ENCODE results near the gene PCMT1. TPM values are rescaled to one million over a fixed set of nuclear protein-coding genes. Genes with fewer than 3 reads are reported as not detected.
"Not testable (repeated sequence)": the region's sequence is repeated elsewhere in the genome, so short reads cannot be mapped to it uniquely, and the experiment has no call there.

PCMT1 gene
- total RNA-seq, 2 experiments from 2014 or later, result 91.2 to 96.0 TPM

DNA sequence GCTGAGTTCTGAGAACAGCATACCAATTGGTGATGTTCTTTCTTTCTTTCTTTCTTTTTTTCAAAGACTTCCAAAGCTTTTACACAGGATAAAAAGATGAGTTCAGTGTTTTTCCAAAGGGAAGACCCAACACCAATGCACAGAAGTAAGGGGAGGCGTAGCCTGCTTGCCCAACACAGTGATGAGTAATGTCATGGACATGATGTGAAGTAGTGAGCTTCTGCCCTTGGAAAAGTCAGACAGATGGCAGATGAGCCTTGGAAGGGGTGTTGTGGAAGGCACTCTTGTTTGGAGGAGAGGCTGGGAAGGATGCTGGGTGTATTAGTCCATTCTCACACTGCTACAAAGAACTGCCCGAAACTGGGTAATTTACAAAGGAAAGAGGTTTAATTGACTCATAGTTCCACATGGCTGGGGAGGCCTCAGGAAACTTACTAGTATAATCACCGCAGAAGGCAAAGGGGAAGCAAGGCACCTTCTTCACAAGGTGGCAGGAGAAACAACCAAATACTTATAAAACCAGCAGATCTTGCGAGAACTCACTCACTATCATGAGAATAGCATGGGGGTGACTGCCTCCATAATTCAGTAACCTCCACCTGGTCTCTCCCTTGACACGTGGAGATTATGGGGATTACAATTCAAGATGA, 102.0 kb downstream of the PCMT1 start:
- no peaks in the 10 kb centered on the region for H3K9me3 Mint-ChIP-seq
- H3K4me3 Mint-ChIP-seq, result no peak overlapping the region
- H3K4me1 Mint-ChIP-seq, result peaks cover 19% of the 10 kb centered on the region
- peaks cover 13% of the 10 kb centered on the region for H3K27me3 Mint-ChIP-seq
- no peak for DNase-seq
- no peaks in the 10 kb centered on the region for H3K36me3 Mint-ChIP-seq
- H3K27ac Mint-ChIP-seq, result no peak overlapping the region

DNA sequence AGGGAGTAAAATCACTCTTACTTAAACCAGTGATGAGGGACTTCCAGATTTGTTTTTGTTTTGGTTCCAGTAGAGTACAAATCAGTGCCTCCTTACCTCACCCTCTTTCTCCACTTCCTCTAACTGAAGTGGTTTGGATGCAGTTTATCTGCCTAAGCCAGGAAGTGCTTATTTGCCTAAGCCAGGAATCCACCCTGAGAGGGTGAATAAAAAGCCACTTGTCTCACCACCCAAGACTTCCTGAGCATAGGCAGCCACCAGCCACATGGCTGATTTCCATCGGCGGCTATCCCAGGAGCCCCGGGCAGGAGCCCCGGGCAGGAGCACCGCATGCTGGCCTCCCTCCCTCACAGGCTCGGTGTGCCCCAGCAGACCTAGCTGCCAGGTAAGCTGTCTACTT, 102.6 kb downstream of the PCMT1 start:
- DNase-seq, result no peak
- Mint-ChIP-seq H3K27ac (no peak overlapping the region), H3K9me3 (no peaks in the 10 kb centered on the region), H3K4me1 (peaks cover 19% of the 10 kb centered on the region), H3K4me3 (no peak overlapping the region), H3K36me3 (no peaks in the 10 kb centered on the region), H3K27me3 (peaks cover 15% of the 10 kb centered on the region)

DNA sequence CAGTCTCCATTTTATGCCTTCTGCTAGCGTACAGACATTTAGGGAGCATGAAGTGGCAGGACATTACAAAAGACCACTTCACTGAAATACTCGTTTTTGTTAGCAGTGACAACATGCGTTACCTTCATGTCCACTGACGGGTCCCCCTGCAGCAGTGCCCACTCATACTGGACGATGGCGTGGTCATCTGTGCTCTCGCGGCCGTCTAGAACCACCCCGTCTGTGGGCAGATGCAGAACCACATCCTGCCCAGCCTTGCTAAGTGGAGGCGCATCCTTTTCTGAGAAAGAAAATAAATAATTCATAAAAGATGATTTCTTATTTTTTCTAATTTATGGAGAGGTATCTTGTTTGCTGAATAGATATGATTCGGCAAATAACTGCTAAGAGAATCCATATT, 103.3 kb downstream of the PCMT1 start:
- H3K9me3 Mint-ChIP-seq, result no peaks in the 10 kb centered on the region
- H3K27me3 Mint-ChIP-seq, result peaks cover 15% of the 10 kb centered on the region
- H3K4me3 Mint-ChIP-seq, result no peak overlapping the region
- no peak overlapping the region for H3K27ac Mint-ChIP-seq
- peaks cover 19% of the 10 kb centered on the region for H3K4me1 Mint-ChIP-seq
- H3K36me3 Mint-ChIP-seq, result no peaks in the 10 kb centered on the region
- no peak for DNase-seq

DNA sequence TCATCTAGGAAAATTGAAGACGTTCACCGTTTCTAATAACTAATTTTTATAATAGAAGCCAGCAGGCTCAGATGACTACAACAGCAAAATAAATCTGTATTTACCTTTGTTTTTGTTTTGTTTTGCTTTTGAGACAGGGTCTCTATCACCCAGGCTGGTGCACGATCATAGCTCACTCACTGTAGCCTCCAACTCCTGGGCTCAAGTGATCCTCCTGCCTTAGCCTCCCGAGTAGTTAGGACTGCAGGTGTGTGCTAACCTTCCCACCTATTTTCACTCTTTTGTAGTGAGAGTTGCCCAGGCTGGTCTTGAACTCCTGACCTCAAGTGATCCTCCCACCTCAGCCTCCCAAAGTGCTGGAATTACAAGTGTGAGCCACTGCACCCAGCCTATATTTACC, 104.5 kb downstream of the PCMT1 start:
- DNase-seq, H3K36me3 Mint-ChIP-seq, H3K9me3 Mint-ChIP-seq, H3K4me3 Mint-ChIP-seq, H3K27ac Mint-ChIP-seq: not testable (repeated sequence)
- Mint-ChIP-seq H3K4me1 (peaks cover 19% of the 10 kb centered on the region), H3K27me3 (peaks cover 18% of the 10 kb centered on the region)

DNA sequence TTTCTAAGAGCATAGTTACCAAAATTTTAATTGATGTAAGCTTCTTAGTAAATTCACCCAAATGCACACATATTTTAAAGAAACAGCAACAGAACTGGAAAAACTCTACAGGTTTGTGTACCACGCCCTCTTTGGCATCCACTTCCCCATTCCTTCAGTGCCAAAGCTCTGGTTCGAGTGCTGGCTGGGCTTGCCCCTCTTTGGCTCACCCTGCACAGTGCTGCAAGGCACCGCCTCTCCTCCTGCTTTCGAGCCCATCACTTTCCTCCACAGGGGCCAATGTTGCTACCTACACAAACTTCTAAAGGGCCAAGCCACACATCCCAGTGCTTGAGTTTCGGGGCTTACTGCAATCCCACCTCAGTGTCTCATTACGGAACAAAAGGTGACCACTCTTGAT, 105.0 kb downstream of the PCMT1 start:
- Mint-ChIP-seq H3K9me3 (no peaks in the 10 kb centered on the region), H3K4me1 (peaks cover 19% of the 10 kb centered on the region), H3K27me3 (peaks cover 20% of the 10 kb centered on the region), H3K4me3 (no peak overlapping the region), H3K36me3 (no peaks in the 10 kb centered on the region), H3K27ac (no peak overlapping the region)
- DNase-seq, result no peak

DNA sequence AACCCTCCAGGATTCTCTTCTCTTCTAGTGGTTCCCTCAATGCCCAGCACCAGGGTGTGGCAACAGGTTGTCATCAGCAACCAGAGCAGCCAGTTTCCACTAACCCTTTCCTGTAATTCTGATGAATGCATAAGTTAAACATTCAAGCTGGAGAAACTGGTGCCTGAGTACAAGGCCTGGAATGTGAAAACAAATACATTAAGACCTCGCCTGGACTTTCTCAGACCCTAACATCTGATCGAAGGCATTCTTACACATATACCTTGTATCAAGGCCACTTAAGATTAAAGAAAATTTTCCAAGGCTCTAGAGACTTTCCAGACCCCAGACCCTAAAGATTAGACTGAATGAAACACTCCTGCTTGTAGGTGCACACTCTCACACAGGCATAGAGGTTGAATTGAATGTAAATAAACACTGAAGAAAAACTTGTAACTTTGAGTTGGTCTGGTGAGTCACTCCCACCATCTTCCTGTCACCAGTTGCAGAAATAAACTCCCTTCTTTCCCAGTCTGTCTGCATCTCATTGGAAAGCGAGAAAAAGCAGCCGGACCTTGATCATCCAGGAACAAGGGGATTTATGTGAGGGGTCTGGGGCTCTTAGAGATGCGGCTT, 105.6 kb downstream of the PCMT1 start:
- Mint-ChIP-seq H3K9me3 (no peaks in the 10 kb centered on the region), H3K27me3 (peaks cover 20% of the 10 kb centered on the region), H3K4me3 (no peak overlapping the region), H3K27ac (no peak overlapping the region), H3K4me1 (peaks cover 19% of the 10 kb centered on the region), H3K36me3 (no peaks in the 10 kb centered on the region)
- no peak for DNase-seq

DNA sequence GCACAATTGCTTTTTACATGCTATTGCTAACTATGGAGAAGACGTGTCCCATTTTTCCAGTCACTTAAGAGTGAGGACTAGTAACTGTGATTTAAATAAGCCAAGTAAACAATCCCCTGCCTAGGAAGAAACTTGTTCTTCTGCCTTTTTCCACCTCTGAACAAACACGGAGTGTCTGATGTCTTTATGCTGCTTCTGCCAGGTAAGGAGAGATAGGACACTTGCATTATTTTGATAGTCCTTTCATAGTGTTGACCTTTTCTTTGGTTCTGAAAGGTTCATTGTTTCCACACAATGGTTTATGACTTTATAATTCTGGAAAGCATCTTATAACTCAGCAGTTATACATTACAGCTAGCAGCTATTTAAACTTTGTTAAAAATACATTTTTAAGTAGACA, 106.2 kb downstream of the PCMT1 start:
- H3K27me3 Mint-ChIP-seq, result peaks cover 26% of the 10 kb centered on the region
- no peaks in the 10 kb centered on the region for H3K36me3 Mint-ChIP-seq

DNA sequence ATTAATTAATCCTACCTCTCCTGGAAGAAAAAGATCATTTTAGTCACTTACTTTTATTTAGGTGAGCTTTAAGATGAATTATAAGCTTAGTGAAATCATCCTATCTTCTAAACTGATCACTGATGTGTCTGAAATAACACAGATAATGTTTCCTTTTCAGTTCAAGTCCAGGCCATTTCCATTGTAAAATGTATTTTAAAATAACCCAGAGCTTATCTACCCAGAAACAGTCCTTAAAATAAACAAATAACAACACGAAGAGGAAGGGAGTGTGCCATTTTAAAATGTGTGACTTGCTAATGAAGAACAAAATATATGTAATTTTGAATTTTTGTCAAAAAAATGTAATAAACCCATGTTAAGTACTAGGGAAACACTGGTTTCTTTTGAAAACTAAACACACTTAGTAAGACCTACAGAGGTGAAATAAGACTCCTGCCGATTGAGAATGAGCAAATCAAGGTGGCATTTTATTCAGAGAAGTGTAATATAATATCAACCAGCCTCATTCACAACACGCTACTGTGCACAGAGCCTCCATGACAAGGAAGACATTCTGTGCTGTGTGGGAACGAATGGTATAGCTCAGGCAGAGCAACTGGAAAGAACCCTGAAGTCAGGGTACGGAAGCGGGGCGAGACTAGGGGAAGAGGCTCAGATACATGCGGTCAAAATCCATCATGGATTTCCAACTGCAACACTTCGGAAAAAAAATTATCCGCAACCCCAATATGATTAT, 106.9 kb downstream of the PCMT1 start:
- Mint-ChIP-seq H3K27ac (no peak overlapping the region), H3K4me3 (no peak overlapping the region)
- no peak for DNase-seq

More for the DNA sequence above, 106.2 kb downstream of the PCMT1 start:
- peaks cover 19% of the 10 kb centered on the region for H3K4me1 Mint-ChIP-seq
- no peak overlapping the region for H3K4me3 Mint-ChIP-seq
- no peak for DNase-seq
- no peak overlapping the region for H3K27ac Mint-ChIP-seq
- H3K9me3 Mint-ChIP-seq, result no peaks in the 10 kb centered on the region

DNA sequence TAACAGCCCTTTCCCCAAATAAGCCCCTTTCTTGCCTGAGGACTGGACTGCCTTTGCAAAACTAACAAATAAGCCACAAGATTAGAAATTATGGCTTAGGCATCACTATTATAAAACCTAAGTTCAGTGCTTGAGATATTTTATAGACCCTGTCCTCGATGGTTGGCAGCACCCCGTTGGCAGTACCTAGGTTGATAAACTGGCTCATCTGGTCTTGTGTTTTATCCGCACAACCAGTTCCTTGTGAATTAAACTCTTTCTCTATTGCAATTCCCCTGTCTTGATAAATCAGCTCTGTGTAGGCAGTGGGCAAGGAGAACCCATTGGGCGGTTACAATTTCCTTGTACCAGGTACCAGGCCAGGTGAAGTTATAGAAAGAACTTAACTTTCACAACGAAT, 108.0 kb downstream of the PCMT1 start:
- peaks cover 10% of the 10 kb centered on the region for H3K4me1 Mint-ChIP-seq

More for the DNA sequence above, 106.9 kb downstream of the PCMT1 start:
- Mint-ChIP-seq H3K36me3 (no peaks in the 10 kb centered on the region), H3K9me3 (no peaks in the 10 kb centered on the region), H3K27me3 (peaks cover 32% of the 10 kb centered on the region), H3K4me1 (peaks cover 20% of the 10 kb centered on the region)

DNA sequence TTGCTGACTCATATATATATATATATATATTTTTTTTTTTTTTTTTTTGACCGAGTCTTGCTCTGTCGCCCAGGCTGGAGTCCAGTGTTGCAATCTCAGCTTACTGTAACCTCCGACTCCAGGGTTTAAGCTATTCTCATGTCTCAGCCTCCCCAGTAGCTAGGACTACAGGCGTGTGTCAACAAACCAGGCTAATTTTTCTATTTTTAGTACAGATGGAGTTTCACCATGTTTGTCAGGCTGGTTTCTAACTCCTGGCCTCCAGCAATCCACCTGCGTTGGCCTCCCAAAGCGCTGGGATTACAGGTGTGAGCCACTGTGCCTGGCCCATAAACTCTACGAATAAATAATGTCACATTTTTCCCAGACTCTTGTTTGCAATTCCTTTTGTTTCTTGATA, 109.8 kb downstream of the PCMT1 start:
- H3K9me3 Mint-ChIP-seq, result no peaks in the 10 kb centered on the region
- no peak for DNase-seq
- no peaks in the 10 kb centered on the region for H3K36me3 Mint-ChIP-seq
- no peak overlapping the region for H3K27ac Mint-ChIP-seq
- H3K4me3 Mint-ChIP-seq, result no peak overlapping the region
- H3K27me3 Mint-ChIP-seq, result peaks cover 50% of the 10 kb centered on the region
- H3K4me1 Mint-ChIP-seq, result peaks cover 12% of the 10 kb centered on the region

More for the DNA sequence above, 108.0 kb downstream of the PCMT1 start:
- Mint-ChIP-seq H3K9me3 (no peaks in the 10 kb centered on the region), H3K4me3 (no peak overlapping the region), H3K27ac (no peak overlapping the region), H3K27me3 (peaks cover 44% of the 10 kb centered on the region), H3K36me3 (no peaks in the 10 kb centered on the region)
- DNase-seq, result no peak

DNA sequence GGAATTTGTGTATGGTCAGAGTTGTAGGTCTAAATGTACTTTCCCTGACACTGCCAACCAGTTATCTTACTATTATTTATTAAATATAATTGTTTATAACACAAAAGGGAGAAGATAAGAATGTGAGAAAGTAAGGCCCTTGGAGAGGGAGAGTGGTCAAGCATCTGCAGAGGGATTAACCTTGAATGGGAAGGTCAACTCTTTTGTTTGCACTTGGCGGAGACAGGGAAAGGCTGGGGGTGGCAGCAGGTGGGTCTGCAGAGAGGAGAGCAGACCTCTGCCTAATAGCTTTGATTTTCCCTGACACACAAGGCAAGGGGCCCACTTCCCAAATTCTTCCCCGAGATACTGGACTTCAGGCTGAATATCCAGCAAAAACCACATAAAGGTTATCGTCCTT, 110.4 kb downstream of the PCMT1 start:
- H3K36me3 Mint-ChIP-seq, result no peaks in the 10 kb centered on the region
- no peak overlapping the region for H3K4me3 Mint-ChIP-seq
- no peak overlapping the region for H3K27ac Mint-ChIP-seq
- peaks cover 44% of the 10 kb centered on the region for H3K27me3 Mint-ChIP-seq
- H3K4me1 Mint-ChIP-seq, result peaks cover 11% of the 10 kb centered on the region
- H3K9me3 Mint-ChIP-seq, result no peaks in the 10 kb centered on the region
- DNase-seq, result no peak

DNA sequence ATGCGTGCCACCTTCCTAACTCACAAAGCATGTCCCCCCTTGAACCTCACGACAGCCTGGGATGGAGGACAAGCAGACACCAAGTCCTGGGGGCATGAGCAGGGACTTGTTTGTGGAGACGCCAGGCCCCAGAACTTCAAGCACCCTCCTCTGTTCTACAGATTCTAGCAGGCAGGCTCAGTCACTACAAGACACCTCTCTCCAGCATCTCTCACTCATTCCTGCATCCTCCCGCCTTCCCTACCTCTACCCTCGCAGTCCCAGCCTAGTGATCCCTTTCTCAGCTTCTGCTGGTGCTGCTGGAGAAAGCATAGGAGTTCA, 110.9 kb downstream of the PCMT1 start:
- Mint-ChIP-seq H3K27me3 (peaks cover 43% of the 10 kb centered on the region), H3K4me1 (peaks cover 8% of the 10 kb centered on the region), H3K27ac (no peak overlapping the region), H3K36me3 (no peaks in the 10 kb centered on the region), H3K4me3 (no peak overlapping the region), H3K9me3 (no peaks in the 10 kb centered on the region)
- DNase-seq, result no peak

Other genes with a start within 250 kb of the PCMT1 start
- 10 to 100 TPM; 26.2 to 27.5 TPM for gene PPIL4, start 203.7 kb upstream of the PCMT1 start, total RNA-seq
- 10 to 100 TPM; 19.1 to 20.7 TPM for gene GINM1, start 183.4 kb upstream of the PCMT1 start, total RNA-seq
- gene KATNA1, start 101.0 kb upstream of the PCMT1 start, total RNA-seq, result 10 to 100 TPM; 21.9 to 23.2 TPM
- gene LATS1, start 31.6 kb upstream of the PCMT1 start, total RNA-seq, result 10 to 100 TPM; 19.7 to 21.6 TPM
- gene NUP43, start 3.2 kb upstream of the PCMT1 start, total RNA-seq, result 10 to 100 TPM; 83.8 TPM
- 1 to 10 TPM; 1.8 to 2.1 TPM for gene LRP11, start 114.6 kb downstream of the PCMT1 start, total RNA-seq
- gene RAET1E, start 148.4 kb downstream of the PCMT1 start, total RNA-seq, result not detected
- not detected for gene RAET1G, start 173.4 kb downstream of the PCMT1 start, total RNA-seq
- gene ULBP2, start 192.3 kb downstream of the PCMT1 start, total RNA-seq, result under 1 TPM; 0.43 to 0.62 TPM
- gene ULBP1, start 214.2 kb downstream of the PCMT1 start, total RNA-seq, result 1 to 10 TPM; 2.8 to 2.9 TPM

Data from activated naive CD8-positive, alpha-beta T cell treated with anti-CD3 and anti-CD28 coated beads for 36 hours (primary cell).